HFFc6 (cell line): Measurements from ENCODE around the gene RALGPS1. TPM values are rescaled to one million over a fixed set of nuclear protein-coding genes. Genes with fewer than 3 reads are reported as not detected.
A peak's percentile ranks its signal among the peaks of the same experiment; 100 is the strongest.

Experiments
- DNase-seq: peaks from one replicate; pipeline ENCODE4 v3.0.0-alpha.2; 2018
- H3K27ac Mint-ChIP-seq: 2 replicates; pipeline ENCODE4 v1.8.0; 2020; ENCODE audit warnings: mild to moderate bottlenecking, mixed read lengths
- H3K27me3 Mint-ChIP-seq: 2 replicates; pipeline ENCODE4 v1.8.0; 2021; ENCODE audit warnings: mild to moderate bottlenecking, moderate library complexity, mixed read lengths; ENCODE audit not compliant: insufficient read depth
- H3K36me3 Mint-ChIP-seq: 2 replicates; pipeline ENCODE4 v1.8.0; 2021; ENCODE audit warnings: low read depth, mixed read lengths
- H3K4me1 Mint-ChIP-seq: 2 replicates; pipeline ENCODE4 v1.8.0; 2020; ENCODE audit warnings: low read depth, mixed read lengths
- H3K4me3 Mint-ChIP-seq: 2 replicates; pipeline ENCODE4 v1.8.0; 2020; ENCODE audit warnings: mild to moderate bottlenecking, moderate library complexity, mixed read lengths
- H3K9me3 Mint-ChIP-seq: 2 replicates; pipeline ENCODE4 v1.8.0; 2020; ENCODE audit warnings: mild to moderate bottlenecking, mixed read lengths
- CTCF ChIP-seq: fragments of 200-600 bp; sonication (generic); IDR thresholded peaks from 2 replicates; pipeline ENCODE4 v1.5.0; 2021; ENCODE audit warnings: antibody characterized with exemption, mild to moderate bottlenecking
- total RNA-seq, 6 experiments: library from RNA; stranded (reverse); fragmentation: NEBNext Ultra II Directional; extraction: Animal tissue kit (Norgen Biotek cat#: 25700); gene quantifications; 2 replicates in 1 of 6; 3 replicates in 5 of 6; pipeline ENCODE4 v1.2.3, GENCODE V29; 2021

RALGPS1 gene
- total RNA-seq, 6 experiments from 2014 or later = 0.68 to 1.6 (median 1.1) TPM

GRCh38 chr9:127241354-127241753 is 326.8 kb downstream of the RALGPS1 start:
- no peaks in the 10 kb centered on the region for H3K4me1 Mint-ChIP-seq
- no peak overlapping the region for H3K4me3 Mint-ChIP-seq
- no peaks in the 10 kb centered on the region for H3K9me3 Mint-ChIP-seq
- no peaks in the 10 kb centered on the region for H3K36me3 Mint-ChIP-seq
- no peak for DNase-seq
- no peak overlapping the region for H3K27ac Mint-ChIP-seq
- no peak for TF ChIP-seq CTCF
- peaks cover 9% of the 10 kb centered on the region for H3K27me3 Mint-ChIP-seq

- no peaks in the 10 kb centered on the region for H3K9me3 Mint-ChIP-seq
- 0 out of 2 replicates have a peak overlapping the region, but pooled peaks have one; percentile 27 for H3K27ac Mint-ChIP-seq
- no peaks in the 10 kb centered on the region for H3K4me1 Mint-ChIP-seq
- DNase-seq = peak; percentile 88
- H3K36me3 Mint-ChIP-seq = no peaks in the 10 kb centered on the region
- no peak for TF ChIP-seq CTCF
- H3K27me3 Mint-ChIP-seq = peaks cover 9% of the 10 kb centered on the region
- H3K4me3 Mint-ChIP-seq = peak overlapping the region; percentile 92
Observed at GRCh38 chr9:127244609-127245601, 330.3 kb downstream of the RALGPS1 start.

- no peak for DNase-seq
- Mint-ChIP-seq H3K4me1 (no peaks in the 10 kb centered on the region), H3K4me3 (peak overlapping the region; percentile 92), H3K36me3 (no peaks in the 10 kb centered on the region), H3K27ac (no peak overlapping the region), H3K27me3 (peaks cover 7% of the 10 kb centered on the region), H3K9me3 (no peaks in the 10 kb centered on the region)
- TF ChIP-seq CTCF = no peak
Observed at GRCh38 chr9:127245637-127246164, 331.1 kb downstream of the RALGPS1 start.

- Mint-ChIP-seq H3K27ac (no peak overlapping the region), H3K9me3 (no peaks in the 10 kb centered on the region), H3K27me3 (peaks cover 7% of the 10 kb centered on the region), H3K36me3 (no peaks in the 10 kb centered on the region), H3K4me1 (no peaks in the 10 kb centered on the region), H3K4me3 (no peak overlapping the region)
- no peak for TF ChIP-seq CTCF
- no peak for DNase-seq
Observed at GRCh38 chr9:127248241-127248640, 333.7 kb downstream of the RALGPS1 start.

GRCh38 chr9:127249877-127250276 is 335.3 kb downstream of the RALGPS1 start:
- peaks cover 16% of the 10 kb centered on the region for H3K27me3 Mint-ChIP-seq
- no peaks in the 10 kb centered on the region for H3K4me1 Mint-ChIP-seq
- H3K27ac Mint-ChIP-seq = no peak overlapping the region
- no peak for DNase-seq
- H3K9me3 Mint-ChIP-seq = no peaks in the 10 kb centered on the region
- no peaks in the 10 kb centered on the region for H3K36me3 Mint-ChIP-seq
- H3K4me3 Mint-ChIP-seq = no peak overlapping the region
- no peak for TF ChIP-seq CTCF
